Ishikawa (cell line): Measurements from ENCODE around the gene CSNK1G2.

Experiments used
- CEBPB ChIP-seq: IDR thresholded peaks from 2 replicates; pipeline ENCODE4 v1.6.1; 2012
- CREB1 ChIP-seq: IDR thresholded peaks from 2 replicates; pipeline ENCODE4 v1.6.1; 2012; ENCODE audit warnings: low read depth
- EGR1 ChIP-seq: IDR thresholded peaks from 2 replicates; pipeline ENCODE4 v1.6.1; 2012
- EP300 ChIP-seq: IDR thresholded peaks from 2 replicates; pipeline ENCODE4 v1.6.1; 2012; ENCODE audit warnings: borderline replicate concordance
- FOXM1 ChIP-seq: IDR thresholded peaks from 2 replicates; pipeline ENCODE4 v1.6.1; 2012; ENCODE audit warnings: low read depth, borderline replicate concordance
- NFIC ChIP-seq: IDR thresholded peaks from 2 replicates; pipeline ENCODE4 v1.6.1; 2012
- RAD21 ChIP-seq: IDR thresholded peaks from 2 replicates; pipeline ENCODE4 v1.6.1; 2012; ENCODE audit warnings: low read depth
- TAF1 ChIP-seq: IDR thresholded peaks from 2 replicates; pipeline ENCODE4 v1.6.1; 2012; ENCODE audit warnings: low read depth, mild to moderate bottlenecking
- TCF12 ChIP-seq: IDR thresholded peaks from 2 replicates; pipeline ENCODE4 v1.6.1; 2012; ENCODE audit warnings: low read depth
- TEAD4 ChIP-seq: IDR thresholded peaks from 2 replicates; pipeline ENCODE4 v1.6.1; 2012
- YY1 ChIP-seq: IDR thresholded peaks from 2 replicates; pipeline ENCODE4 v1.6.1; 2012; ENCODE audit warnings: low read depth
- ZBTB7A ChIP-seq: IDR thresholded peaks from 2 replicates; pipeline ENCODE4 v1.6.1; 2012; ENCODE audit warnings: low read depth
- TF ChIP-seq, protein P1 (sequence below): IDR thresholded peaks from 2 replicates; pipeline ENCODE4 v1.6.1; 2012; ENCODE audit warnings: low read depth, mild to moderate bottlenecking
- TF ChIP-seq, protein P2 (sequence below): IDR thresholded peaks from 2 replicates; pipeline ENCODE4 v1.6.1; 2012
- TF ChIP-seq, protein P3 (sequence below): IDR thresholded peaks from 2 replicates; pipeline ENCODE4 v1.6.1; 2012

The CSNK1G2 gene

DNA sequence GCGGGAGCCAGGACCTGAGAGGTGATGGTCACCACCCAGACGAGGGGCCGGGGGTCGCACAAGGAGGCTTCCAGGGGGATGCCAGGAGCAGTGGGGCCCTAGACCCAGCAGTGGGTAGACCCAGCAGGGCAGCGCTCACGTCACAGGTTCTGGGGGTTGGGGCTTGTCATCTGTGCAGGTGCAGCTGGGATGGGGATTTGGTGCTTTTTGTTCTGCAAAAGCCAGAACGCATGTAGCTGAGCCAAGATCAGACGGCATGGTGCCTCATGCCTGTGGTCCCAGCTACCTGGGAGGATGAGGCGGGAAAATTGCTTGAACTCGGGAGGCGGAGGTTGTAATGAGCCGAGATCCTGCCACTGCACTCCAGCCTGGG is 15.1 kb downstream of the CSNK1G2 start:
- TF ChIP-seq YY1 (no peak), ZBTB7A (no peak), NFIC (no peak), RAD21 (no peak), CEBPB (no peak), CREB1 (no peak), FOXM1 (no peak), EGR1 (no peak)
- TF ChIP-seq, protein P1, sequence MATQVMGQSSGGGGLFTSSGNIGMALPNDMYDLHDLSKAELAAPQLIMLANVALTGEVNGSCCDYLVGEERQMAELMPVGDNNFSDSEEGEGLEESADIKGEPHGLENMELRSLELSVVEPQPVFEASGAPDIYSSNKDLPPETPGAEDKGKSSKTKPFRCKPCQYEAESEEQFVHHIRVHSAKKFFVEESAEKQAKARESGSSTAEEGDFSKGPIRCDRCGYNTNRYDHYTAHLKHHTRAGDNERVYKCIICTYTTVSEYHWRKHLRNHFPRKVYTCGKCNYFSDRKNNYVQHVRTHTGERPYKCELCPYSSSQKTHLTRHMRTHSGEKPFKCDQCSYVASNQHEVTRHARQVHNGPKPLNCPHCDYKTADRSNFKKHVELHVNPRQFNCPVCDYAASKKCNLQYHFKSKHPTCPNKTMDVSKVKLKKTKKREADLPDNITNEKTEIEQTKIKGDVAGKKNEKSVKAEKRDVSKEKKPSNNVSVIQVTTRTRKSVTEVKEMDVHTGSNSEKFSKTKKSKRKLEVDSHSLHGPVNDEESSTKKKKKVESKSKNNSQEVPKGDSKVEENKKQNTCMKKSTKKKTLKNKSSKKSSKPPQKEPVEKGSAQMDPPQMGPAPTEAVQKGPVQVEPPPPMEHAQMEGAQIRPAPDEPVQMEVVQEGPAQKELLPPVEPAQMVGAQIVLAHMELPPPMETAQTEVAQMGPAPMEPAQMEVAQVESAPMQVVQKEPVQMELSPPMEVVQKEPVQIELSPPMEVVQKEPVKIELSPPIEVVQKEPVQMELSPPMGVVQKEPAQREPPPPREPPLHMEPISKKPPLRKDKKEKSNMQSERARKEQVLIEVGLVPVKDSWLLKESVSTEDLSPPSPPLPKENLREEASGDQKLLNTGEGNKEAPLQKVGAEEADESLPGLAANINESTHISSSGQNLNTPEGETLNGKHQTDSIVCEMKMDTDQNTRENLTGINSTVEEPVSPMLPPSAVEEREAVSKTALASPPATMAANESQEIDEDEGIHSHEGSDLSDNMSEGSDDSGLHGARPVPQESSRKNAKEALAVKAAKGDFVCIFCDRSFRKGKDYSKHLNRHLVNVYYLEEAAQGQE = no peak
- TF ChIP-seq, protein P2, sequence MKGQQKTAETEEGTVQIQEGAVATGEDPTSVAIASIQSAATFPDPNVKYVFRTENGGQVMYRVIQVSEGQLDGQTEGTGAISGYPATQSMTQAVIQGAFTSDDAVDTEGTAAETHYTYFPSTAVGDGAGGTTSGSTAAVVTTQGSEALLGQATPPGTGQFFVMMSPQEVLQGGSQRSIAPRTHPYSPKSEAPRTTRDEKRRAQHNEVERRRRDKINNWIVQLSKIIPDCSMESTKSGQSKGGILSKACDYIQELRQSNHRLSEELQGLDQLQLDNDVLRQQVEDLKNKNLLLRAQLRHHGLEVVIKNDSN = no peak

DNA sequence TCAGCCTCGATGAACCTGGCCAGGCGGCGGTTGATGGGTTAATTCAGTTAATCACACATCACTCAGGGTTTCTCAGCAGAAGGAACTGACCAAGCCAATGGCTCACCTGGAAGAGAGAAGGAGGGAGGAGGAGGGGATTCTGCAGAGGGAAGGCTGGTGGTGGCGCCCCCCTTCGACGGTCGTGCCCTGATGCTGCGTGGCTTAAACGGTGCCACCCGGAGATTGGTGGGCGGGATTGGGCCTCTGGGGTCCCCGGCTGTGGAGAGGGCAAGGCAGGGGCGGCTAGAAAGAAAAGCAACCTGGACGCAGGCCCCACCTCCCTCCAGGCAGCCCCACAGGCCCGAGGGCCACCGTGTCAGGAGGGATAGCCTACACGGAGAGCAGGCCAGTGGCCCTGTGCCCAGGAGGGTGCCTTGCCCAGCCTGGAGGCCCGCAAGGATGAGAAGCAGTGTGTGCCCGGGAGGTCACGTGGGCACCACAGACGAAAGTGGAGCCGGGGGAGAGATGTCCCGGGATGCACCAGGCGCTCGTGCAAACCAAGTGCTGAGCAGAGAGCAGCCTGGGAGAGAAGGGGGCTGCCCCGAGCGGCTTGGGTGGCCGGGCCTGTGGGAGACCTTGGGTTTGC is 16.0 kb downstream of the CSNK1G2 start:
- TF ChIP-seq ZBTB7A (no peak), TCF12 (no peak), CEBPB (no peak), RAD21 (no peak), TAF1 (no peak), EP300 (no peak), CREB1 (no peak), TEAD4 (no peak), EGR1 (no peak), NFIC (no peak), FOXM1 (no peak), YY1 (no peak)
- TF ChIP-seq, protein P2 = no peak
- TF ChIP-seq, protein P1 = no peak
- TF ChIP-seq, protein P3, sequence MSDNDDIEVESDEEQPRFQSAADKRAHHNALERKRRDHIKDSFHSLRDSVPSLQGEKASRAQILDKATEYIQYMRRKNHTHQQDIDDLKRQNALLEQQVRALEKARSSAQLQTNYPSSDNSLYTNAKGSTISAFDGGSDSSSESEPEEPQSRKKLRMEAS = no peak

DNA sequence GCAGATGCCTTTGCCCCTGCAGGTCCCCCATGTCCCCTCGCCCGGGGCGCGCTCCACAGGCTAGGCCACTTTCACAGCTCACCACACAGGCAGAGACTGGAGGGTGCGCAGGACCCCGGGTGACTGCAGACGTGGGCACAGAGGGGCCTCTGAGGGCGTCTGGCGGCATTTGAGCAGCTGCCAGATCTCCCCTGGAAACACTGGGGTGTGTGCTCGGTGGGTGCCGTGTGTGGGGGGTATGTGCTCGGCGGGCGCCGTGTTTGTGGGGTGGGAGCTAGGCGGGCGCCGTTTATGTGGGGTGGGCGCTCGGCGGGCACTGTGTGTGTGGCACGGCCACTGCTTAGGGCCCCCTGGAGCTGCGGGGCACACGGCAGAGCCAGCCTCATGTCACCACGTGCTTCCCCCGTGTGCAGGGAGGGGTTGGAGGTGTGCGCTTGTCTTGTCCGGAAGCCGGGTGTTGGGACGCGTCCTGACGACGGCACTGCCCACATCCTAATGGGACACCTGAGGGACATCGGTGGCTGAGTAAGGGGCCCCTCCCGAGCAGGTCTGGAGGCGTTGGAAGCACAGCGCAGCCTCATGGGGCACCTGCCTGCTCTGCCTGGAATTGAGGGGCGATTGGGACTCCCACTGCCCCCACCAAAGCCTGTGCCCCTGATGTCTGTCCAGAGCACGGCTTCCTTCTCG is 16.7 kb downstream of the CSNK1G2 start:
- TF ChIP-seq TAF1 = no peak
- TF ChIP-seq, protein P3 = no peak
- TF ChIP-seq TCF12 = no peak
- no peak for TF ChIP-seq YY1
- TF ChIP-seq, protein P1 = no peak
- TF ChIP-seq ZBTB7A = no peak
- TF ChIP-seq NFIC = no peak
- TF ChIP-seq, protein P2 = no peak
- TF ChIP-seq CREB1 = no peak
- no peak for TF ChIP-seq RAD21
- TF ChIP-seq EGR1 = no peak
- no peak for TF ChIP-seq FOXM1
- TF ChIP-seq TEAD4 = no peak
- TF ChIP-seq EP300 = no peak
- no peak for TF ChIP-seq CEBPB

DNA sequence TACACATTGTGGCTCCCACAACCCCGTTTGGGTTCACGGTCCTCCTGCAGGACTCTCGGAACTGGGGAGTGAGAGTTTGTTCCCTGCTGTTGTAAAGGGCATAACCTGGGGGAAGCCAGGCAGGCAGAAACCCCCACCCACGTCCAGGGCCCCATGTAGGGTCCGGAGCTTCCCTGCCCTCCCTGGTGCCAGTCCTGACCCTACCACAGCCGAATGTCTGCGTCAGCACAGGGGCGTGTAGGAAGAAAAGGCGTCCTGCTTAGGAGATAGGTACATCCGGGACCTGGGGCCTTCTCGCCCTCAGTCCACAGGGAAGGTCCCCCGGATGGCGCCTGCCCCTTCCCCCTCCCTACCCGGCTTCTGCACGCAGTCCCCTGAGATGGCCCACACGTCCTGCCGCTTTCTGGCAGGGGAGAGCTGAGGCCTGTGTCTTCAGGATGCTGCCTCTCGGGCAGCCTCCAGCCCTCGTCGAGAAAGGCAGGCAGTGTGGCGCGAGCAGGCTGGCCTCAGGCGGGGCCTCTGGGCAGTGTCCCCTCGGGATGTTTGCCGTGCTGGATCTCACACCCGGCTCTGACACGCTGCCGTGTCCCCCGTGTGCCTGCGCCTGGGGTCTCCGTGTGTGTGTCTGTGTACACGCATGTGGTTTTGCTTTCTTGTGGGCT is 19.1 kb downstream of the CSNK1G2 start:
- TF ChIP-seq TAF1 = no peak
- no peak for TF ChIP-seq CEBPB
- TF ChIP-seq NFIC = no peak
- no peak for TF ChIP-seq EP300
- TF ChIP-seq TCF12 = no peak
- no peak for TF ChIP-seq EGR1
- no peak for TF ChIP-seq FOXM1
- TF ChIP-seq, protein P3 = no peak
- TF ChIP-seq TEAD4 = no peak
- TF ChIP-seq RAD21 = no peak
- TF ChIP-seq, protein P2 = no peak
- TF ChIP-seq ZBTB7A = no peak
- TF ChIP-seq YY1 = no peak
- no peak for TF ChIP-seq CREB1
- TF ChIP-seq, protein P1 = no peak
